Body of pancreas (tissue), 4 donors: ENCODE results near the gene SFRP4. TPM values are rescaled to one million over a fixed set of nuclear protein-coding genes. Genes with fewer than 3 reads are reported as not detected.

ENCODE experiments used
- ATAC-seq: fragments of 150-250 bp; one replicate; pipeline ENCODE4 v1.9.1; 2016
- DNase-seq, 4 donors: peaks; one replicate each; pipeline ENCODE4 v3.0.0-alpha.2; 2019
- H3K27ac ChIP-seq, 4 donors: fragments of 200-600 bp; sonication (generic); 1 replicate in 3 of 4; 2 replicates in 1 of 4; pipeline versions ENCODE4 v1.5.1 to v1.6.1; 2016 to 2019; ENCODE audit warnings: mild to moderate bottlenecking in 1 of 4, mixed read lengths in 1 of 4, moderate library complexity in 1 of 4
- H3K27me3 ChIP-seq, 2 donors: fragments of 200-600 bp; sonication (generic); one replicate each; pipeline ENCODE4 v1.6.0; 2016; ENCODE audit warnings: mild to moderate bottlenecking in 1 of 2
- H3K36me3 ChIP-seq, 2 donors: fragments of 200-600 bp; sonication (generic); replicated peaks in 1 of 2; 2 replicates each; pipeline ENCODE4 v1.5.1; 2016; ENCODE audit warnings: low read depth in 2 of 2; ENCODE audit not compliant: insufficient read depth in 1 of 2
- H3K4me1 ChIP-seq: fragments of 200-600 bp; sonication (generic); one replicate; pipeline ENCODE4 v1.6.0; 2016
- H3K4me3 ChIP-seq, 2 donors: fragments of 200-600 bp; sonication (generic); 1 replicate in 1 of 2; 2 replicates in 1 of 2; pipeline ENCODE4 v1.5.1; 2016 to 2019
- H3K9me3 ChIP-seq, 3 donors: fragments of 200-600 bp; sonication (generic); 1 replicate in 2 of 3; 2 replicates in 1 of 3; pipeline ENCODE4 v1.5.1; 2016
- POLR2A ChIP-seq, 3 donors: fragments of 450-650 bp; IDR thresholded peaks; one replicate each; pipeline ENCODE4 v1.6.1; 2016; ENCODE audit warnings: antibody characterized with exemption in 3 of 3, mild to moderate bottlenecking in 2 of 3
- WGBS, 2 donors: methylation state at CpG; one replicate each; pipeline ENCODE4 v1.1.5; 2017; 5-methylcytosine and 5-hydroxymethylcytosine counted together
- intact Hi-C: fragments of 100-400 bp; cut with DNase I; formaldehyde crosslinking; loops from one replicate; pipeline ENCODE4 v1.15.1; 2023
- total RNA-seq, 2 donors: library from RNA; depleted of rRNA; stranded (reverse); fragments of >200 nt; gene quantifications; one replicate each; pipeline ENCODE4 v1.1.0, GENCODE V29; 2016
- TF ChIP-seq, protein P1 (sequence below), 7 experiments: fragments of 450-650 bp in 4 of 7; fragments of 200-600 bp in 3 of 7; sonication (generic) in 3 of 7; IDR thresholded peaks; one replicate each; pipeline ENCODE4 v1.5.1; 2016 to 2019; ENCODE audit warnings: antibody characterized with exemption in 7 of 7

The SFRP4 gene
- total RNA-seq, 2 donors from 2014 or later, result 5.3 to 9.1 TPM

DNA sequence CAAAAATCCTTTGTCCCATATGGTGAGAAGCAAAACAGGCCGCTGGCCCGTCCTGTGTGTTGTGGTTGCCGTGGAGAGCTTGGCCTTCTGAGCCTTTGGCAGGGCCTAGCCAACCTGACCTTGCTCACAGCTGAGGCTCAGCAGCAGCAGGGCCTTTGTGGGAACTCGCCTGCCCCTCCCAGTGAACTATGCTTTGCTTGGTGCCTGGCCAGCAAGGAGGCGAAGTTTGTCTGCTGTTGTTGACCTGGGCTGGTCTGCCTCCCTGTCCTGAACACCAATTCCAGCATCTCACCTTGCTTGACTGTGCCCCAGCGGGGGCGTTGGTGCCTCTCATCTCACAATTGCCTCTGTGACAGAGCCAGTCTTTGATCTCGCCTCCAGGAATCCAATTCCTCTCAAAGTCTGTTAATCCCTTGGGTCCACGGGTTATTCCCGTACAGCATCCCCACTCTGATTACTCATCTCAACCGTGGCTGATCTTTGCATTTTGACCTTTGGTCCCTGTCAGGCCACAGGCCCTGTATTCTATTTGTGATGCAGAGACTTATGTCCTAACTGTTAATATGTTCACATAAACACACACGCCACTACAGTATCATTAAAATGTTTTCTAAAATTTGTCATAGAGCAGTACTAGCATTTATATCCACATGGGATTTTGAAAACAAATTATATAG lies 26.5 kb upstream of the SFRP4 start:
- H3K36me3 ChIP-seq, result no peaks in the 10 kb centered on the region
- intact Hi-C loops, result no loop called here
- H3K27me3 ChIP-seq, result no peaks in the 10 kb centered on the region
- 22 to 25% methylated on average over 11 to 12 of the region's 12 CpGs for whole genome bisulfite sequencing, 2 donors
- H3K4me3 ChIP-seq, result no peak overlapping the region
- peak overlapping the region; percentile 70 to 83 (median 82) for H3K27ac ChIP-seq
- TF ChIP-seq, protein P1, sequence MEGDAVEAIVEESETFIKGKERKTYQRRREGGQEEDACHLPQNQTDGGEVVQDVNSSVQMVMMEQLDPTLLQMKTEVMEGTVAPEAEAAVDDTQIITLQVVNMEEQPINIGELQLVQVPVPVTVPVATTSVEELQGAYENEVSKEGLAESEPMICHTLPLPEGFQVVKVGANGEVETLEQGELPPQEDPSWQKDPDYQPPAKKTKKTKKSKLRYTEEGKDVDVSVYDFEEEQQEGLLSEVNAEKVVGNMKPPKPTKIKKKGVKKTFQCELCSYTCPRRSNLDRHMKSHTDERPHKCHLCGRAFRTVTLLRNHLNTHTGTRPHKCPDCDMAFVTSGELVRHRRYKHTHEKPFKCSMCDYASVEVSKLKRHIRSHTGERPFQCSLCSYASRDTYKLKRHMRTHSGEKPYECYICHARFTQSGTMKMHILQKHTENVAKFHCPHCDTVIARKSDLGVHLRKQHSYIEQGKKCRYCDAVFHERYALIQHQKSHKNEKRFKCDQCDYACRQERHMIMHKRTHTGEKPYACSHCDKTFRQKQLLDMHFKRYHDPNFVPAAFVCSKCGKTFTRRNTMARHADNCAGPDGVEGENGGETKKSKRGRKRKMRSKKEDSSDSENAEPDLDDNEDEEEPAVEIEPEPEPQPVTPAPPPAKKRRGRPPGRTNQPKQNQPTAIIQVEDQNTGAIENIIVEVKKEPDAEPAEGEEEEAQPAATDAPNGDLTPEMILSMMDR (IDR thresholded peaks at IDR 0.05), result peak in 1 of 7 experiments; percentile 8
- TF ChIP-seq POLR2A (IDR thresholded peaks at IDR 0.05), result no peak
- H3K4me1 ChIP-seq, result peaks cover 35% of the 10 kb centered on the region
- no peaks in the 10 kb centered on the region for H3K9me3 ChIP-seq
- DNase-seq (peak; percentile 93 to 97 (median 96)), ATAC-seq (peak; percentile 100)

DNA sequence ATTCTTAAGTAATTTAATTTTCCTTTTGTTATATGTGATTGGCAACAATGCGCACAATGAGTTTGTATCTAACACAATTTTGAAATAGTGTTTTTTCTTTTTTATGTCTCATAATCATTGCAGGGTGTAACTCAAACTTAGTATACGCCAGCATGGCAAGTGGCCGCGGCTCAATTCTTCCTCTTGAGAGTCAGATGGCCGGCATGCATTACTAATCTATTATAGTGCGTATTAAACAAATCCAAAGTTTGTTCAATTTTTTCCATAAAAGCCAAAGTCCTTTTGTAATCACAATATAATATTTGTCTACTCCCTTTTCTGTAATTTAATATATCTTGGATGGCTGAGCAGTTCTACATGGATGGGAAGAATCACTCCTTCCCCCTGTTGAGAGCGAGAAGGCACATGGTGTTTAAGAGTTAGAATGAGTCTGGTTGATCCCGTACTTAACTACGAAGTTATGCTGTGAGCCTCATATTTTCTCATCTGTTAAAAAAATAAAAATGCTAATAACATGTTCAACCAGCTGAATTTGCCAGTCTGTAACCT lies 16.5 kb upstream of the SFRP4 start:
- intact Hi-C loops, result no loop called here
- Histone ChIP-seq H3K36me3 (no peaks in the 10 kb centered on the region), H3K9me3 (no peaks in the 10 kb centered on the region), H3K27ac (no peak overlapping the region), H3K4me1 (peaks cover 1% of the 10 kb centered on the region), H3K4me3 (no peak overlapping the region), H3K27me3 (no peaks in the 10 kb centered on the region)
- ATAC-seq (no peak), DNase-seq (peak in 1 of 4 donors; percentile 15)
- no peak for TF ChIP-seq POLR2A (IDR thresholded peaks at IDR 0.05)
- TF ChIP-seq, protein P1 (IDR thresholded peaks at IDR 0.05), result no peak
- WGBS, 2 donors, result 63 to 66% methylated on average over 9 of the region's 9 CpGs

DNA sequence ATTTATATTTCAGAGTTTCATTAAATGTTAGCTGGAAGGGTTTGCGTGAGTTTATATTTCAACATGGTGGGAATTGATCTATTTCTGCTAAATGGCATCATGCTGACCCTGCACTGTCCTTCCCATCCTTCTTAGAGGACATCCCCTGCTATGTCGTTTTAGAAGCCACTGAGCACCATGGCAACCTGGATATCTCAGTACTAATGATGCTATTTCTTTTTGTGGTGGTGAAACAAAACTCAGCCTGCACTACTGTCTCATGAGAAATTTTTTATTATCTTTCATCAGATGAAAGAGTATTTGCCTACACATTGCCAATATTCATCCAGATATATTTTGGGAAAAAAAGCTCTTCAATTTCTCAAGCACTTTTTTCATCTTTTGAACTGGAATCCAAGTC lies 15.9 kb upstream of the SFRP4 start:
- Histone ChIP-seq H3K36me3 (no peaks in the 10 kb centered on the region), H3K9me3 (no peaks in the 10 kb centered on the region), H3K4me1 (peaks cover 7% of the 10 kb centered on the region), H3K27me3 (no peaks in the 10 kb centered on the region), H3K27ac (no peak overlapping the region), H3K4me3 (no peak overlapping the region)
- intact Hi-C loops, result no loop called here
- no peak for DNase-seq
- TF ChIP-seq, protein P1 (IDR thresholded peaks at IDR 0.05), result no peak
- TF ChIP-seq POLR2A (IDR thresholded peaks at IDR 0.05), result no peak
- ATAC-seq, result no peak
- WGBS, 2 donors, result 87 to 97% methylated on average over 2 of the region's 2 CpGs

DNA sequence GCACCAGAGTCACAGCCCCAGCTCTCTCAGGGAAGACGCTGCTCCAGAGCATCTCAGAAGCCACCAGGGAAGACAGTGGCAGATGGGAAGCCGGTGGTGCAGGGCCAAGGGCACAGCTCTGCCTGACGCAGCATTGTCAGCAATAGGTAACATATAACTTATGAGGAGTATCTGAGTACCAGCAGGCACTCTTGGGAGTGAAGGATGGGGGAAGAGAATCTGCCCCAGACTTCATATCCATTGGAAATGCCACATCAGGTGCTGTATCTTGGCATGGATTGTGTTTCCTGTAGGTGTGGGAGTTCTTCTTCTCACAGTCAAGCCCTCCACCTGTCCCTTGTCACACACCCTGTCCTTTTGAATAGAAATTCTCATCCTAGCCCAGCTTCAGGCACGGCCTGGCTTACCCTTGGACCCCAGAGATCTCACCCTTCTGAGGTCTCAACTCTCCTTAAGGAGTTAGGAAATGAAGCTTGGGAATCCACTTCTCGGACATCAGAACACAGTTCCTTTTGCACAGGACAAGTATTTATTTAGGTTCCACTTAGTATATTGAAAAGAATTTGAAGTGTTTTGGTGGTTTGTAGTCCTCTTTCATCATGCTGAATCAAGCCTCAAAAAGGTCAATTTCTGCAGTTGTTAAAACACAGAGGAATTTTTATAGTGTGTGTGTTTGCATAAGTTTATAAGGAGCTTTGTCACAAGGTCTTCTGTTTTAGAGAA lies 13.8 kb upstream of the SFRP4 start:
- 89 to 91% methylated on average over 5 of the region's 5 CpGs for WGBS, 2 donors
- Histone ChIP-seq H3K27ac (no peak overlapping the region), H3K9me3 (no peaks in the 10 kb centered on the region), H3K36me3 (no peaks in the 10 kb centered on the region), H3K4me3 (no peak overlapping the region), H3K4me1 (peaks cover 7% of the 10 kb centered on the region), H3K27me3 (no peaks in the 10 kb centered on the region)
- DNase-seq (no peak), ATAC-seq (no peak)
- intact Hi-C loops, result no loop called here
- TF ChIP-seq, protein P1 (IDR thresholded peaks at IDR 0.05), result no peak
- no peak for TF ChIP-seq POLR2A (IDR thresholded peaks at IDR 0.05)
